ENCODE measurements around the gene PIGP.

The PIGP gene

GRCh38 chr21:37060296-37060695, 12.6 kb downstream of the PIGP start:
- H3F3A ChIP-seq (ENCODE audit: insufficient read depth, low read length), result peaks cover 4% of the 10 kb centered on the region; the same call in 1 of the 2 replicates
- TF ChIP-seq CTCF (IDR thresholded peaks at IDR 0.05; ENCODE audit: low read length) (0 out of 2 replicates have a peak, but pooled peaks have one; percentile 17), EZH2 (IDR thresholded peaks at IDR 0.05; ENCODE audit: borderline replicate concordance, low read length) (no peak)
- H3K9me3 ChIP-seq (ENCODE audit: low read length), result no peaks in the 10 kb centered on the region
- H4K20me1 ChIP-seq (ENCODE audit: insufficient read depth, low read length), result no peaks in the 10 kb centered on the region
- no peak overlapping the region for H3K4me3 ChIP-seq (ENCODE audit: low read depth, low read length, poor library complexity, severe bottlenecking)
- H3K9me2 ChIP-seq (ENCODE audit: low read depth, low read length), result no peaks in the 10 kb centered on the region
- no peaks in the 10 kb centered on the region for H3K79me2 ChIP-seq (ENCODE audit: insufficient read depth, low read length)
- peak overlapping the region; percentile 43; the same call in 1 of the 2 replicates for H3K4me2 ChIP-seq (ENCODE audit: low read length)
- H2AFZ ChIP-seq (ENCODE audit: low read length), result no peak overlapping the region
- H3K9ac ChIP-seq (ENCODE audit: low read length), result peak overlapping the region; percentile 39; the same call in 1 of the 2 replicates
- peak overlapping the region; percentile 85 for H3K27ac ChIP-seq (ENCODE audit: low read depth, low read length, poor library complexity, severe bottlenecking)
- H3K36me3 ChIP-seq (ENCODE audit: insufficient read depth, low read length), result no peaks in the 10 kb centered on the region; the same call in 1 of the 2 replicates
- peaks cover 71% of the 10 kb centered on the region for H3K4me1 ChIP-seq (ENCODE audit: insufficient read depth, low read length, severe bottlenecking)
- no peaks in the 10 kb centered on the region for H3K27me3 ChIP-seq (ENCODE audit: insufficient read depth, low read length)

- Histone ChIP-seq H3F3A (ENCODE audit: insufficient read depth, low read length) (peaks cover 4% of the 10 kb centered on the region; the same call in 1 of the 2 replicates), H3K27ac (ENCODE audit: low read depth, low read length, poor library complexity, severe bottlenecking) (peak overlapping the region; percentile 58), H3K4me3 (ENCODE audit: low read depth, low read length, poor library complexity, severe bottlenecking) (no peak overlapping the region), H4K20me1 (ENCODE audit: insufficient read depth, low read length) (no peaks in the 10 kb centered on the region), H3K9ac (ENCODE audit: low read length) (no peak overlapping the region), H3K36me3 (ENCODE audit: insufficient read depth, low read length) (no peaks in the 10 kb centered on the region; the same call in 1 of the 2 replicates), H3K79me2 (ENCODE audit: insufficient read depth, low read length) (no peaks in the 10 kb centered on the region), H3K4me2 (ENCODE audit: low read length) (no peak overlapping the region), H2AFZ (ENCODE audit: low read length) (no peak overlapping the region), H3K9me2 (ENCODE audit: low read depth, low read length) (no peaks in the 10 kb centered on the region), H3K27me3 (ENCODE audit: insufficient read depth, low read length) (no peaks in the 10 kb centered on the region), H3K9me3 (ENCODE audit: low read length) (no peaks in the 10 kb centered on the region), H3K4me1 (ENCODE audit: insufficient read depth, low read length, severe bottlenecking) (peaks cover 61% of the 10 kb centered on the region)
- TF ChIP-seq EZH2 (IDR thresholded peaks at IDR 0.05; ENCODE audit: borderline replicate concordance, low read length) (no peak), CTCF (IDR thresholded peaks at IDR 0.05; ENCODE audit: low read length) (no peak)
These were observed 13.7 kb downstream of the PIGP start for GRCh38 chr21:37059181-37059580.

- no peaks in the 10 kb centered on the region; the same call in 1 of the 2 replicates for H3K36me3 ChIP-seq (ENCODE audit: insufficient read depth, low read length)
- TF ChIP-seq EZH2 (IDR thresholded peaks at IDR 0.05; ENCODE audit: borderline replicate concordance, low read length) (no peak), CTCF (IDR thresholded peaks at IDR 0.05; ENCODE audit: low read length) (no peak)
- no peaks in the 10 kb centered on the region for H3K9me2 ChIP-seq (ENCODE audit: low read depth, low read length)
- H3K27ac ChIP-seq (ENCODE audit: low read depth, low read length, poor library complexity, severe bottlenecking), result peak overlapping the region; percentile 58
- H3K4me1 ChIP-seq (ENCODE audit: insufficient read depth, low read length, severe bottlenecking), result peaks cover 52% of the 10 kb centered on the region
- no peak overlapping the region for H3K4me3 ChIP-seq (ENCODE audit: low read depth, low read length, poor library complexity, severe bottlenecking)
- no peak overlapping the region for H3K9ac ChIP-seq (ENCODE audit: low read length)
- H3F3A ChIP-seq (ENCODE audit: insufficient read depth, low read length), result peaks cover 4% of the 10 kb centered on the region; the same call in 1 of the 2 replicates
- H4K20me1 ChIP-seq (ENCODE audit: insufficient read depth, low read length), result no peaks in the 10 kb centered on the region
- H3K9me3 ChIP-seq (ENCODE audit: low read length), result no peaks in the 10 kb centered on the region
- H3K27me3 ChIP-seq (ENCODE audit: insufficient read depth, low read length), result no peaks in the 10 kb centered on the region
- H3K79me2 ChIP-seq (ENCODE audit: insufficient read depth, low read length), result no peaks in the 10 kb centered on the region
- no peak overlapping the region for H3K4me2 ChIP-seq (ENCODE audit: low read length)
- H2AFZ ChIP-seq (ENCODE audit: low read length), result peak overlapping the region; percentile 0; the same call in 1 of the 2 replicates
These were observed 14.6 kb downstream of the PIGP start for GRCh38 chr21:37058261-37058660.
